ENCODE measurements around the gene NUDT1.
A peak's percentile ranks its signal among the peaks of the same experiment; 100 is the strongest.

GRCh38 chr7:2231992-2232765, 9.8 kb upstream of the NUDT1 start:
- no peak for TF ChIP-seq POLR2A (IDR thresholded peaks at IDR 0.05)
- TF ChIP-seq, protein P1, sequence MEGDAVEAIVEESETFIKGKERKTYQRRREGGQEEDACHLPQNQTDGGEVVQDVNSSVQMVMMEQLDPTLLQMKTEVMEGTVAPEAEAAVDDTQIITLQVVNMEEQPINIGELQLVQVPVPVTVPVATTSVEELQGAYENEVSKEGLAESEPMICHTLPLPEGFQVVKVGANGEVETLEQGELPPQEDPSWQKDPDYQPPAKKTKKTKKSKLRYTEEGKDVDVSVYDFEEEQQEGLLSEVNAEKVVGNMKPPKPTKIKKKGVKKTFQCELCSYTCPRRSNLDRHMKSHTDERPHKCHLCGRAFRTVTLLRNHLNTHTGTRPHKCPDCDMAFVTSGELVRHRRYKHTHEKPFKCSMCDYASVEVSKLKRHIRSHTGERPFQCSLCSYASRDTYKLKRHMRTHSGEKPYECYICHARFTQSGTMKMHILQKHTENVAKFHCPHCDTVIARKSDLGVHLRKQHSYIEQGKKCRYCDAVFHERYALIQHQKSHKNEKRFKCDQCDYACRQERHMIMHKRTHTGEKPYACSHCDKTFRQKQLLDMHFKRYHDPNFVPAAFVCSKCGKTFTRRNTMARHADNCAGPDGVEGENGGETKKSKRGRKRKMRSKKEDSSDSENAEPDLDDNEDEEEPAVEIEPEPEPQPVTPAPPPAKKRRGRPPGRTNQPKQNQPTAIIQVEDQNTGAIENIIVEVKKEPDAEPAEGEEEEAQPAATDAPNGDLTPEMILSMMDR (IDR thresholded peaks at IDR 0.05): peak in 1 of 6 experiments; percentile 5
